Subcutaneous adipose tissue (tissue), 4 donors: Measurements from ENCODE around the gene SNRPB. TPM values are rescaled to one million over a fixed set of nuclear protein-coding genes. Genes with fewer than 3 reads are reported as not detected.

Experiments used
- total RNA-seq, 4 donors: library from RNA; depleted of rRNA; stranded (reverse); fragments of >200 nt; gene quantifications; one replicate each; pipeline ENCODE4 v1.1.0, GENCODE V29; 2016
- TF ChIP-seq, protein P1 (sequence below): fragments of 450-650 bp; IDR thresholded peaks from one replicate; pipeline ENCODE4 v1.5.1; 2016; ENCODE audit warnings: low read depth, mild to moderate bottlenecking, control low read depth, antibody characterized with exemption, moderate library complexity

SNRPB gene
- total RNA-seq, 4 donors from 2014 or later: 101 to 119 (median 116) TPM

DNA sequence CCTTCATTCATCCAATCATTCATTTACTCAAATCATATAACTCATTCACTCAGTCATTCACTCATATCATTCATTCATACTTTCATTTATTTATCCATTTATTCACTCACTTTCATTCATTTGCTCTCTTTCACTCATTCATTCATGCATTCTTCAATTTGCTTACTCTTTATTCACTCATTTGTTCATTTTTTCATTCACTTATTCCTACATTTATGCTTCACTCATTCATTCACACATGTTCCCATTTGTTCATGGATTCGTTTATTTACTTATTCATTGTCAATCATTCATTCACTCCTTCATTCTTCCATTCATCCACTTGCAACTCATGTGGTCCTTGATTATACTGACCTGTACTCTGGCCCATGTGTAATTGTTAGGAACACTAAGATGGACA is 39.4 kb downstream of the SNRPB start:
- TF ChIP-seq, protein P1, sequence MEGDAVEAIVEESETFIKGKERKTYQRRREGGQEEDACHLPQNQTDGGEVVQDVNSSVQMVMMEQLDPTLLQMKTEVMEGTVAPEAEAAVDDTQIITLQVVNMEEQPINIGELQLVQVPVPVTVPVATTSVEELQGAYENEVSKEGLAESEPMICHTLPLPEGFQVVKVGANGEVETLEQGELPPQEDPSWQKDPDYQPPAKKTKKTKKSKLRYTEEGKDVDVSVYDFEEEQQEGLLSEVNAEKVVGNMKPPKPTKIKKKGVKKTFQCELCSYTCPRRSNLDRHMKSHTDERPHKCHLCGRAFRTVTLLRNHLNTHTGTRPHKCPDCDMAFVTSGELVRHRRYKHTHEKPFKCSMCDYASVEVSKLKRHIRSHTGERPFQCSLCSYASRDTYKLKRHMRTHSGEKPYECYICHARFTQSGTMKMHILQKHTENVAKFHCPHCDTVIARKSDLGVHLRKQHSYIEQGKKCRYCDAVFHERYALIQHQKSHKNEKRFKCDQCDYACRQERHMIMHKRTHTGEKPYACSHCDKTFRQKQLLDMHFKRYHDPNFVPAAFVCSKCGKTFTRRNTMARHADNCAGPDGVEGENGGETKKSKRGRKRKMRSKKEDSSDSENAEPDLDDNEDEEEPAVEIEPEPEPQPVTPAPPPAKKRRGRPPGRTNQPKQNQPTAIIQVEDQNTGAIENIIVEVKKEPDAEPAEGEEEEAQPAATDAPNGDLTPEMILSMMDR: no peak

DNA sequence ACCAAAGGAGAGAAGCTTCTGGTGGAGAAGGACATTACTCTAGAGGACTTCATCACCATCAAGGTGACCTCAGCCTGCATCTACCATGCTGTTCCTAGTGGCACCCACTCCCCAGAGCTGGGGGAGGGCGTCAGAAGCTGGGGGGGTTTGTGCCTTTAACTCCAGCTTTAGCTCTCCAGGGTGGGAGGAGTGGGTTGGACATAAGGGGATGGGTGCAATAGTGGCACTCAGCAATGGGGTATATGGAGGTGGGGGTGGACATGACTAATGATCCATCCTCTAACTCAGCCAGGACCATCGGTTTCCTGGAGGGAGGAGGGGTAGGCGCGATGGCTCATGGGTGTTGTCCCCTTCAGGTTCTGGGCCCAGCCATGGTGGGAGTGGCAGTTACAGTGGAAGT is 40.1 kb downstream of the SNRPB start:
- TF ChIP-seq, protein P1: no peak

DNA sequence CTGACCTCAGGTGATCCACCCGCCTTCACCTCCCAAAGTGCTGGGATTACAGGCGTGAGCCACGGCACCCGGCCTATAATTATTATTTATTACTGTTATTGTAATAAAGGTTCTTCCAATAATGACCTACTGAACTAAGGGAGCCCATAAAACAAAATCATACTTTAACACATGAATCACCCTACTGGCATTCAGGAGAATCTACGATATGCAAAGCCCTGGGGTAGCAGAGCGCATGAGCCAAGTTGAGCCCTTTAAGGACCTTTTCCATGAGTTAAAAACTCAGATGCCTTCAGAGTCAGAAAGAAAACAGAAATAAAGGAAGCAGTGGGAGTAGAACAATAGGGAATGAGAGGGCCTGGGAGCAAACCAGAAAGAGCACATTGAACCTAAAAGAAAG is 41.5 kb downstream of the SNRPB start:
- TF ChIP-seq, protein P1: no peak

DNA sequence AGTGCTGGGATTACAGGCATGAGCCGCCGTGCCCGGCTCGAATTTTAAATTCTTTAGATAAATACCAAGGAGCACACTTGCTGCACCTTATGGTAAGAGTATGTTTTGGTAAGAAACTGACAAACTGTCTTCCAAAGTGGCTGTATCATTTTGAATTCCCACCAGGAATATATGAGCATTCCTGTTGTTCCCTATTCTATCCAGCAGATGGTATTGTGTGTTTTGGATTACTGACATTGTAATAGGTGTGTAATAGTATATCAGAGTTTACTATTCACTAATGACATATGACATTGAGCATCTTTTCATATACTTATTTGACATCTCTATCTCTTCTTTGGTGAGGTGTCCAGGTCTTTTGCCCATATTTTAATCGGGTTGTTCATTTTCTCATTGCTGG is 49.3 kb downstream of the SNRPB start:
- TF ChIP-seq, protein P1: no peak

DNA sequence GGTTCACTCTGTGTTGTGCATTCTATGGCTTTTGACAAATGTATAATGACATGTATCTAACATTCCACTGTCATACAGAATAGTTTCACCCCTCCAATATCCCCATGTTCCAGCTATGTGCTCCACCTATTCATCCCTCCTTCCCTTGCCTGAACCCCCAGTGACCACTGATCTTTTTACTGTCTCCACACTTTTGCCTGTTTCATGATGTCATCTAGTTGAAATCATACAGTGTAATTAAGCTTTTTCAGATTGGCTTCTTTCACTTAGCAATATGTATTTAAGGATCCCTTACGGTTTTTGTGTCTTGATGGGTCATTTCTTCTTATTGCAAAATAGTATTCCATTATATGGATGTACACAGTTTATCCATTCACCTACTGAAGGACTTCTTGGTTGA is 50.1 kb downstream of the SNRPB start:
- TF ChIP-seq, protein P1: no peak

DNA sequence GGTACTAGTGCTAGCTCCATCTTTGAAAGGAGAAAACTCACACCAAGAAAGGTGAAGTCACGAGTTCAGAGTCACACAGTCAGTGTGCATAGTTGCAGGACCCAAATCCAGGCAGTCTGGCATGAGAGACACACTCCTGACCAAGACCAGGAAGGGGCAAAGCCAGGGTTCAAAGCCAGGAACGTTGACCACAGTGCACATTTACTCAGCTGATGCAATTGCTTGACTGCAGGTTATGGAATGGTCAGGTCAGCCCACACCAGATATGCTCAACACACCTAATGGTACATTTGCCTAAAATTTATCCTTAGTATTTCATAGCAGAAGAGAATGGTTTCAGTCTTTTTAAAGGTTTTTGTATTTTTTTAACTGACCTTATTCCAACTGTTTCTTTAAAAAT is 52.2 kb downstream of the SNRPB start:
- TF ChIP-seq, protein P1: no peak

DNA sequence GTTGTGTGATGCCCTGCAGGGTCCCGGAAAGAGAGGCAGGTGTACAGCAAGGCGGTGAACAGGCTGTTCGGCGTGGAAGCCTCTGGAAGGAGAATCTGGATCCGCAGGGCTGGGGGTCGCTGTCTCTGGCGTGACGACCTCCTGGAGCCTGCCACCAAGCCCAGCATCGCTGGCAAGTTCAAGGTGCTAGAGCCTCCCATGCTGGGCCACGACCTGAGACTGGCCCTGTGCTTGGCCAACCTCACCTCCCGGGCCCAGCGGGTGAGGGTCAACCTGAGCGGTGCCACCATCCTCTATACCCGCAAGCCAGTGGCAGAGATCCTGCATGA is 53.4 kb downstream of the SNRPB start:
- TF ChIP-seq, protein P1: no peak
